Peyer's patch (tissue), 4 donors: ENCODE data around the gene GNAZ.

Experiments
- POLR2A ChIP-seq, 2 donors: fragments of 450-650 bp; IDR thresholded peaks; one replicate each; pipeline ENCODE4 v1.5.1; 2017; ENCODE audit warnings: antibody characterized with exemption in 2 of 2, mild to moderate bottlenecking in 2 of 2, moderate library complexity in 2 of 2
- TF ChIP-seq, protein P1 (sequence below), 6 experiments: fragments of 450-650 bp in 4 of 6; fragments of 200-600 bp in 2 of 6; sonication (generic) in 1 of 6; IDR thresholded peaks; one replicate each; pipeline ENCODE4 v1.5.1; 2017 to 2019; ENCODE audit warnings: antibody characterized with exemption in 6 of 6, mild to moderate bottlenecking in 3 of 6, moderate library complexity in 1 of 6

DNA sequence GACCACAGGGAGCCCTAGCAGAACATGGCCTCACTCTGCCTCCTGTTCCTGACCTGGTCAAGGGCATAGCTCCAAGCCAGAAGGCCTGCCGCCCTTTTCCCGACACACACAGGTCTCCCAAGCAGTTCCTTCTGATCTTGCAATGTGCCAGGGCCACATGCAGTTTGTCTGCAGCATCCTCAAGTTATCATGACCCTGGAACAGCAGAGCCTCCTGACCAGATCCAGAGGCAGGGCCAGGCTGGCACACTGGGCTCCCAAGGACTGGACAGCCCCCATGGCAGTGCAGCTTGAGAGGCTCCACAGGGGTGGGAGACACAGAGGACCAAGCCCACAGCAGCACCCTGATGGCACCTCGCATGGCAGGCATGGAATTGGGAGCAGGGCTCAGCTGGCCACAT lies 31.2 kb downstream of the GNAZ start:
- TF ChIP-seq, protein P1, sequence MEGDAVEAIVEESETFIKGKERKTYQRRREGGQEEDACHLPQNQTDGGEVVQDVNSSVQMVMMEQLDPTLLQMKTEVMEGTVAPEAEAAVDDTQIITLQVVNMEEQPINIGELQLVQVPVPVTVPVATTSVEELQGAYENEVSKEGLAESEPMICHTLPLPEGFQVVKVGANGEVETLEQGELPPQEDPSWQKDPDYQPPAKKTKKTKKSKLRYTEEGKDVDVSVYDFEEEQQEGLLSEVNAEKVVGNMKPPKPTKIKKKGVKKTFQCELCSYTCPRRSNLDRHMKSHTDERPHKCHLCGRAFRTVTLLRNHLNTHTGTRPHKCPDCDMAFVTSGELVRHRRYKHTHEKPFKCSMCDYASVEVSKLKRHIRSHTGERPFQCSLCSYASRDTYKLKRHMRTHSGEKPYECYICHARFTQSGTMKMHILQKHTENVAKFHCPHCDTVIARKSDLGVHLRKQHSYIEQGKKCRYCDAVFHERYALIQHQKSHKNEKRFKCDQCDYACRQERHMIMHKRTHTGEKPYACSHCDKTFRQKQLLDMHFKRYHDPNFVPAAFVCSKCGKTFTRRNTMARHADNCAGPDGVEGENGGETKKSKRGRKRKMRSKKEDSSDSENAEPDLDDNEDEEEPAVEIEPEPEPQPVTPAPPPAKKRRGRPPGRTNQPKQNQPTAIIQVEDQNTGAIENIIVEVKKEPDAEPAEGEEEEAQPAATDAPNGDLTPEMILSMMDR (IDR thresholded peaks at IDR 0.05), result no peak
- TF ChIP-seq POLR2A (IDR thresholded peaks at IDR 0.05), result no peak
